ENCODE data around the gene ADAMTS17. TPM values are rescaled to one million over a fixed set of nuclear protein-coding genes. Genes with fewer than 3 reads are reported as not detected.

Gene ADAMTS17
- total RNA-seq, 1 experiment from 2014 or later: 4.2 TPM

- DNase-seq (ENCODE audit: low read depth, low spot score) (no peak), ATAC-seq (no peak)
- Histone ChIP-seq H3K9me3 (ENCODE audit: control insufficient read depth in 1 of 2, insufficient read depth in 1 of 2, low read depth in 1 of 2, low read length in 2 of 2) (no peaks in the 10 kb centered on the region), H2AFZ (ENCODE audit: low read depth, low read length, poor library complexity, severe bottlenecking) (no peak overlapping the region), H3K4me3 (replicated peaks in 1 of 2; ENCODE audit: low read depth in 1 of 2, low read length in 2 of 2) (no peak overlapping the region), H3K9me2 (ENCODE audit: insufficient read depth) (no peaks in the 10 kb centered on the region), H4K20me1 (ENCODE audit: insufficient read depth) (no peaks in the 10 kb centered on the region), H3K9ac (ENCODE audit: low read length) (no peak overlapping the region), H3K27me3 (ENCODE audit: insufficient read depth, low read length) (no peaks in the 10 kb centered on the region), H3K27ac (ENCODE audit: low read depth, low read length) (no peak overlapping the region), H3K4me1 (ENCODE audit: control insufficient read depth in 1 of 2, insufficient read depth in 2 of 2, low read length in 2 of 2) (no peaks in the 10 kb centered on the region), H3K36me3 (ENCODE audit: control insufficient read depth in 1 of 2, insufficient read depth in 2 of 2, low read length in 2 of 2) (no peaks in the 10 kb centered on the region), H3K4me2 (ENCODE audit: low read length) (no peak overlapping the region), H3K79me2 (ENCODE audit: insufficient read depth, low read length) (no peaks in the 10 kb centered on the region)
- ChIA-PET CTCF (no interaction called here), RAD21 (ENCODE audit: low non-redundant PET in 1 of 2, low total read pairs in 2 of 2, uncharacterized antibody in 2 of 2, unreplicated experiment in 2 of 2) (no interaction called here), POLR2A (no interaction called here)
- BruUV-seq (replicated peaks): no TSS peak
- TF ChIP-seq RAD21 (IDR thresholded peaks at IDR 0.05; ENCODE audit: low read depth): no peak
- intact Hi-C loops (cut with micrococcal nuclease): no loop called here
Observed at GRCh38 chr15:100083572-100083971, 258.2 kb downstream of the ADAMTS17 start.

DNA sequence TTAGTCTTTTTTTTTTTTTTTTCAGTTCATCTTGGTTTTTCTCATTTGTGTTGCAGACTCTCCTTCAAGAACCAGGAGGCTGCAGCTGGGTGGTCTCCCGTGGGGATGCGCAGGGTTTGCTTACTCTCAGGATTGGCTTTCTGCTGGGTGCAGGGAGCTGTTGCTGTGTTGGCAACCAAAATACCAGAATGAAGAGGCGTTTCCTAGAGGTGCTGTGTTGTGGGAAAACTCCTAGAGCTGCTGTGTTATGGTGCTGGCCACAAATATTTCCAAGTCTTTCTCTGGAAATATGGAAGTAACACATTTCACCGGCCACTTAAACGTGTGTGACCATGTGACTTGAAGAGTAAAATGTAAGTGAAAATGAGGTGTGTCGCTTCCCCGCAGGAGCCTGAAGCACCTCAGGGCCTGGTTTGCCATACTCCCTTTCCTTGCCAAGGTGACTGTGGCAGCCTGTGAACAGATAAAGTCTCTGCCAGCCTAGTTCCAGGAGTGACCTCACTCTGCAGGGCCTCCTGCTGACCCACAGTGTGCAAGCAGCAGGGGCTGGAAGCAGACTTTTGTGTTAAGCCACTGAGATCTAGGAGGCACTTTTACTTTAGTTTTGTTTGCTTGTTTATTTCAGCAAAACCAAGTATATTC lies 258.9 kb downstream of the ADAMTS17 start:
- ATAC-seq (no peak), DNase-seq (ENCODE audit: low read depth, low spot score) (no peak)
- POLR2A ChIA-PET: no interaction called here
- TF ChIP-seq CBX3 (IDR thresholded peaks at IDR 0.05; ENCODE audit: low read depth) (no peak), SRF (IDR thresholded peaks at IDR 0.05; ENCODE audit: low read depth) (no peak), CTCF (IDR thresholded peaks at IDR 0.05 in 2 of 3, conservative IDR thresholded peaks at IDR 0.05 in 1 of 3; ENCODE audit: borderline replicate concordance in 1 of 3, insufficient read depth in 1 of 3, low read depth in 2 of 3, low read length in 2 of 3) (no peak), ZFX (IDR thresholded peaks at IDR 0.05) (no peak), POLR2AphosphoS5 (IDR thresholded peaks at IDR 0.05; ENCODE audit: low read depth, low read length) (no peak), SIN3A (IDR thresholded peaks at IDR 0.05; ENCODE audit: low read depth) (no peak), EGR1 (IDR thresholded peaks at IDR 0.05; ENCODE audit: low read depth) (no peak), TCF7L2 (IDR thresholded peaks at IDR 0.05; ENCODE audit: borderline replicate concordance, extremely low read depth, insufficient read depth, insufficient read length) (no peak), RAD21 (IDR thresholded peaks at IDR 0.05; ENCODE audit: low read depth) (no peak), ATF3 (IDR thresholded peaks at IDR 0.05) (no peak), JUND (IDR thresholded peaks at IDR 0.05) (no peak), POLR2A (IDR thresholded peaks at IDR 0.05; ENCODE audit: borderline replicate concordance, extremely low read depth, insufficient read depth, insufficient read length) (no peak), YY1 (IDR thresholded peaks at IDR 0.05; ENCODE audit: extremely low read depth, insufficient replicate concordance, low read depth, low read length) (no peak), CEBPB (IDR thresholded peaks at IDR 0.05; ENCODE audit: low read depth) (no peak), FOSL1 (IDR thresholded peaks at IDR 0.05; ENCODE audit: low read depth) (no peak), MAX (IDR thresholded peaks at IDR 0.05) (no peak), EZH2phosphoT487 (IDR thresholded peaks at IDR 0.05; ENCODE audit: borderline replicate concordance) (no peak)
- TF ChIP-seq, protein P1, sequence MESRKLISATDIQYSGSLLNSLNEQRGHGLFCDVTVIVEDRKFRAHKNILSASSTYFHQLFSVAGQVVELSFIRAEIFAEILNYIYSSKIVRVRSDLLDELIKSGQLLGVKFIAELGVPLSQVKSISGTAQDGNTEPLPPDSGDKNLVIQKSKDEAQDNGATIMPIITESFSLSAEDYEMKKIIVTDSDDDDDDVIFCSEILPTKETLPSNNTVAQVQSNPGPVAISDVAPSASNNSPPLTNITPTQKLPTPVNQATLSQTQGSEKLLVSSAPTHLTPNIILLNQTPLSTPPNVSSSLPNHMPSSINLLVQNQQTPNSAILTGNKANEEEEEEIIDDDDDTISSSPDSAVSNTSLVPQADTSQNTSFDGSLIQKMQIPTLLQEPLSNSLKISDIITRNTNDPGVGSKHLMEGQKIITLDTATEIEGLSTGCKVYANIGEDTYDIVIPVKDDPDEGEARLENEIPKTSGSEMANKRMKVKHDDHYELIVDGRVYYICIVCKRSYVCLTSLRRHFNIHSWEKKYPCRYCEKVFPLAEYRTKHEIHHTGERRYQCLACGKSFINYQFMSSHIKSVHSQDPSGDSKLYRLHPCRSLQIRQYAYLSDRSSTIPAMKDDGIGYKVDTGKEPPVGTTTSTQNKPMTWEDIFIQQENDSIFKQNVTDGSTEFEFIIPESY (IDR thresholded peaks at IDR 0.05; ENCODE audit: extremely low read depth, insufficient replicate concordance, low read length): no peak

More for the DNA sequence above, 258.9 kb downstream of the ADAMTS17 start:
- Histone ChIP-seq H3K79me2 (ENCODE audit: insufficient read depth, low read length) (no peaks in the 10 kb centered on the region), H2AFZ (ENCODE audit: low read depth, low read length, poor library complexity, severe bottlenecking) (no peak overlapping the region), H3K4me2 (ENCODE audit: low read length) (no peak overlapping the region), H3K9me2 (ENCODE audit: insufficient read depth) (no peaks in the 10 kb centered on the region), H4K20me1 (ENCODE audit: insufficient read depth) (no peaks in the 10 kb centered on the region), H3K9ac (ENCODE audit: low read length) (no peak overlapping the region), H3K9me3 (ENCODE audit: control insufficient read depth in 1 of 2, insufficient read depth in 1 of 2, low read depth in 1 of 2, low read length in 2 of 2) (no peaks in the 10 kb centered on the region), H3K27me3 (ENCODE audit: insufficient read depth, low read length) (no peaks in the 10 kb centered on the region), H3K4me3 (replicated peaks in 1 of 2; ENCODE audit: low read depth in 1 of 2, low read length in 2 of 2) (no peak overlapping the region), H3K4me1 (ENCODE audit: control insufficient read depth in 1 of 2, insufficient read depth in 2 of 2, low read length in 2 of 2) (no peaks in the 10 kb centered on the region), H3K36me3 (ENCODE audit: control insufficient read depth in 1 of 2, insufficient read depth in 2 of 2, low read length in 2 of 2) (no peaks in the 10 kb centered on the region), H3K27ac (ENCODE audit: low read depth, low read length) (no peak overlapping the region)
- CTCF ChIA-PET: no interaction called here
- RAD21 ChIA-PET (ENCODE audit: low non-redundant PET in 1 of 2, low total read pairs in 2 of 2, uncharacterized antibody in 2 of 2, unreplicated experiment in 2 of 2): no interaction called here
- BruUV-seq (replicated peaks): no TSS peak
- intact Hi-C loops (cut with micrococcal nuclease): no loop called here

Data from HCT116 (cell line).